Mucosa of gallbladder (tissue), 1 donor: ENCODE measurements around the gene CRIM1. TPM values are rescaled to one million over a fixed set of nuclear protein-coding genes. Genes with fewer than 3 reads are reported as not detected.
"Not testable (repeated sequence)": the region's sequence is repeated elsewhere in the genome, so short reads cannot be mapped to it uniquely, and the experiment has no call there.

Experiments used
- DNase-seq: peaks from one replicate; pipeline ENCODE4 v3.0.0-alpha.2; 2020; ENCODE audit warnings: low spot score
- total RNA-seq: library from RNA; stranded (reverse); gene quantifications from one replicate; pipeline ENCODE4 v1.2.1, GENCODE V29; 2021
- donor health status: DM: no; HTN: no; CAD: no.

The CRIM1 gene
- total RNA-seq = 153 TPM

DNA sequence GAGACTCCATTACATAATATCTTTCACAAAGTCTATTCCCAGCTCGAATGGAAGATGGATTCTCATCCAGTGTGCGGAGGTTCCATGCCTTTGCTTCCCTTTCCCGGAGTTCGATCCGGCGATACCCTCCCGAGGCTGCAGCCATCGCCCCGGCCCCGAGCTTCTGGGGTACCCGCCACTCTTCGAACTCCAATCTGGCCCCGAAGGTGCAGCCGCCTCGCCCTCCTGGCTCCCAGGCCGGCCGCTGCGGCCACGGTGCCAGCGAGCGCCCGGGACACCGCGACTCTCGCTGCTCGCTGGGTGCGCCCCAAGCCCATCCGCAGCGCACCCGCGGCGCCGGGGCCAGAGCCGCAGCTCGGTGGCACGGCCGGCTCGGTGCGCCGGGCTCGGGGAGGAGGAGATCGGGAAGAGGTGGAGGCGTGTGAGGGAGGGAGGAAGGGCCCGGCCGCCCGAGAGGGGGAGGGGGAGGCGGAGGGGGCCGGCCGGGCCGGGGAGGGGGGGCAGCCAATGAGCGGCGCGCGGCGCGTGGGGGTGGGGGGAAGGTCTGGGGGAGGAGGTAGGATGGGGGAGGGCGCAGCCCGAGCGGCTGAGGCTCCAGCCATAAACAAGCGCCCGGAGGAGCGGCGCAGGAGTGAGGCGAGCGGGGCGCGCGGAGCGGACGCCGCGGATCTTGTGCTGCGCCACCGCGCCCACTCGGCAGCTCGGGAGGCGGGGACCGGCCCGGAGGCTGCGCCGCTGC is at the start of gene CRIM1:
Gene CRIM1, plus strand, starts transcription at position 628 of the 739 bp plus-strand sequence. CDS start 515 bp downstream, outside the sequence.
- DNase-seq = peak; percentile 91

- no peak for DNase-seq
Observed at GRCh38 chr2:36307441-36307840, 48.1 kb upstream of the CRIM1 start.

DNA sequence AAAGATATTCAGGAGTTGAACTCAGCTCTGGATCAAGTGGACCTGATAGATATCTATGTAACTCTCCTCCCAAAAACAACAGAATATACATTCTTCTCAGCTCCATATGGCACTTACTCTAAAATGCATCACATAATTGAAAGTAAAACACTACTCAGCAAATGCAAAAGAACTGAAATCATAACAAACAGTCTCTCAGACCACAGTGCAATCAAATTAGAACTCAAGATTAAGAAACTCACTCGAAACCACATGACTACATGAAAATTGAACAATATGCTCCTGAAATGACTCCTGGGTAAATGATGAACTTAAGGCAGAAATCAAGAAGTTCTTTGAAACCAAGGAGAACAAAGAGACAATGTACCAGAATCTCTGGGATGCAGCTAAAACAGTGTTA is 45.1 kb upstream of the CRIM1 start:
- DNase-seq = not testable (repeated sequence)

DNA sequence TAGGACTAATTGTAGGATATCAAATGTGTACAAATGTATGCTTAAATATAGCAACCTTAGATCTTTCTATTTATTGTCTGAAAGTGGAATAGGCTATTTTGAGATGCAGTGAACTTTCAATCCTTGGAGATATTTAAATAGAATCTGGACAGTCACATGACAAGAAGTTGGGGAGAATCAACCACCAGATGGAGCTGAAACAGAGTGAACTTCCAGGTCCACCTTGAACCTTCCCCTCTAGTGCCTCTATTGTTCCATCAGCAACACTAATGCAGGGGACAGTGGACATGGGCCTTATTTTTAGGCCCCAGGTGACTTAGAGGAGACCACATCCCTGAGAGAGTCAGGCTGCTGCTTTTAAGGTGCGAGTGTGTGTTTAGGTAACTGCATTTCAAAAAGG is 37.0 kb upstream of the CRIM1 start:
- DNase-seq = no peak

- peak; percentile 34 for DNase-seq
Observed at GRCh38 chr2:36322108-36322507, 33.5 kb upstream of the CRIM1 start.

DNA sequence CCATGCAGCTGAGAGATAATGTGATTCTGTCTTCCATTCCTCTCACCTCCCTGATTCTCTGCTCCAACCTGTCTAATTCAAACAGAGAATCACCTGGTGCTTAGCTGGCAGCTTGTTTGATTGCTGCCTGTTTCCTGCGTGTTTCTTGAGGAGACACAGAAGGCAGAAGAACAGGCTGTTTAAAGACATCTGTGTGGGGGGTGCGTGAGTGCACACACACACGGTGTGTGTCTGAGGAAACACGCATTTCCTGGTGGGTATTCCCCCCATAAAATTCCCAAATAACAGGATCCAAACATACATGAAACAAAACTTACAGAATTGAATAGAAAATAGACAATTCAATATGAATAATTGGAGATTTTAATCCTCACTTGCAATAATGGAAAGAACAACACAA is 29.3 kb upstream of the CRIM1 start:
- DNase-seq = no peak

DNA sequence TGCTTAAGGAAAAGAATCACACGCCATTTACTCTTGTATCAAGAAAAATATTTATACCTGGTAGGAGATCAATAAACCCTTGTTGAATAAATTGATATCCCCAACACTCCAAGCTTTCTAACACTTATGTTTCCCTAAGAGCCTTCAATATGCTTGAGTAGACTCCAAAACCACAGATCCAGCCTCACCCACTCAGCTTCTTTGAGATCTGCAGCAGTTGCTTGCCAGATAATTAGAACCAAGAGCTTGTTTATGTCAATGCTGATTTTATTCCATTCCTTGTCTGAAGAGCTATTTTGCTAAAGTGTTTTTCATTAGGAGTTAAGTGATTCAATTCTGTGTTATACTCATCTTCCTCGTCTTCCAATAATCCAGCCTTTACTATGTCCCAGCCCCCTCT is 26.3 kb upstream of the CRIM1 start:
- no peak for DNase-seq

GRCh38 chr2:36329746-36330472 is 25.7 kb upstream of the CRIM1 start:
- no peak for DNase-seq

DNA sequence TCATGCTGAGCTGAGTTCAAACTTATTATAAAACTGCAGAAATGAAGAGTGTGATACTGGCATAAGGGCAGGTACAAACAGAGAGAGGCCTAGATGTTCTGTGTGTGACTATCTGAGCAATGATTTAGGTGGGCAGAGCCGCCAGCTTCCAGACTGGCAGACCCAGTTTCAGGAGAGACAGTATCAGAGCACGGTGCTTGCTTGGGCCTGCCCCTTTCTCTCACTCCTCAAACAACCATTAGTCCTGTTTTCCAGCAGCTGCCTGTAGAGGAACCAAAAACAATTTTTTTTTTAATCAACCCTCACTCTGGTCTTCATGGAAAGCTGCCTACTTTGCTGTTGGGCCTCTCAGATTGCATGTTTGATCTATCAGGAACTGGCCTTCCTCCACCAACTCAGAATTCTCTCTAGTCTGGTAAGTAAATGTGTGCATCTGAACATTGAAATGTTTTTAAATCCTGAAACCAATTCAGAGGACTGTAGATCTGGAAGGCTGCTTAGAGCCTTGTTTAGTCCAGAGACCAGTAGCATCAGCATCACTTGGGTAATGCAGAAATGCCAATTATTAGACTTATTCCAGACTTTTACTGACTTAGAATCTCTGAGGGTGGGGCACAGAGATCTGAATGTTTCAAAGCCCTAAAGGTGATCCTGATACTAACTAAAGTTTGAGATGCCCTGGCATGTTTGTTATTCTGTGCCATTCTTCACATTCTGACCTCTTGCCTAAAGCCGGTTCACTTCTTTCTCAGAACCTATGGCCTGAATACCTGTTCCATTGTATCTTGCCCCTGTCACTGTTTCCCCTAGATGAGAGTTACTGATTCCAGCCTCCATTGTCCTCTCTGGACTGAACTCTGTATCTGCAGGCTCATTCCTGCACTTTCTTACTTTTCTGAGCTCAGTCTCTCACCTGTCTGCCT is 24.8 kb upstream of the CRIM1 start:
- DNase-seq = no peak

- no peak for DNase-seq
Observed at GRCh38 chr2:36333350-36334012, 22.1 kb upstream of the CRIM1 start.

DNA sequence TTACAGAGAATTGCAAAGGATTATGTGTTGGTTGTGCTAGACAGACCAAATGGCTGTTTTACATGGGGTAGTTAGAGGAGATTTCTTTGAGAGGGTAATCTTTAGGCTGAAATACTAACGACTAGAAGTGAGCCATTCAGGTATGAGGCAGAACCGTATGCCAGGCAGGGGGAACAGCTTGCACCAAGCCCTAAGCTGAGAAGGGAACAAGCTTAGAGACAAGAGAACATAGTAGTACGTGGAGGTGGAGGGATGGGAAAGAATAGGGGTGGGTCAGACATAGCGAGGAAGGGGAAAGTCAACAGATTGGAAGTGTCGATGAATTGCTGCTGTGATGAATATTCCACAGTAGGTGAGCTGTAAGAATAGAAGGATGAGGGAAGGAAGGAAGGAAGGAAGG is 20.0 kb upstream of the CRIM1 start:
- DNase-seq = no peak

DNA sequence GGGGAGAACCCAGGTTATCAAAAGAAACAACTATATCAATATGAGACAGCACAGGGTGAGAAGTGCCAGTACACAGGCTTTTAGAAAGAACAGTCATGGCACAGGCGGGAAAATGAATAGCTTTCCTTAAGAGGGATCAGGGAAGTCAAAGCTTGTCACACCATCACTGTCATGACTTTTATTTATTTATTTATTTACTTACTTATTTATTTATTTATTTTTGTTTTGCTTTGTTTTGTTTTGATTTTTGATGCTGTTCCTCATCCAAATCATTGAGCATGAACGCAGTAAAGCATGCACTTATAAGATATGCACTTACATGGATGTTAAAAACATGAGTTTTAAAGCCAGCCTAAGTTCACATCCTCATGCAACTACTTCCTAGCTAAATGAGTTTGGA is 19.3 kb upstream of the CRIM1 start:
- DNase-seq = no peak

GRCh38 chr2:36337354-36337753 is 18.2 kb upstream of the CRIM1 start:
- no peak for DNase-seq

DNA sequence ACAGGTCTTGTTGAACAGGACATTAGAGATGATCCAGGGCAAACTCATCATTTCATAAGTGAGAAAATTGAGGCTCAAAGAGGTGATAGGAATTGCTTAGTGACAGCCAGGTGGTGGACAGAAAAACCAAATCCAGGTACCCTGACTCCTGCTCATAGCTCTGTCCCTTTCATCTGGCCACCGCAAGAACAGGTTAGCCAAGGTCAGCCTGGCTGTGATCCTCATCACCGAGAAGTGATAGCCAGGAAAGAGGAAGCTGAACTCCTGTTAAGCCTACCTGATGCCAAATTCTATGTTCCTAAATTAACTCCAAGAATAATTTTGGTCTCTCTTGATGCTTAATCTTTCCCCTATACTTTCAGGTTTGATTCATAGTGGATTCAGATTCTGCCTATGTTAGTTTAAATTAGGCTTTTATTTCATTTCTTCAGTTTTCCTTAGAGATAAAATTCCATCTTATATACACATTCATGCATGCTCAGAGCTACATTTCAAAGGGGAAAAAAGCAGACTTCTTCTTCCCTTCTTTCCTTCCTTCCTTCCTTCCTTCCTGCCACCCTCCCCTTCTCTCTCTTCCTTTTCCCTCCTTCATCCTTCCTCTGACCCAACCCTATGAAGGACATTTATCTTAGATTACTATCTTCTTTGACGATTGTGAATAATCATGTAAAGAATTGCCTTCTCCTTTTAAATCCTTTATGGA is 17.3 kb upstream of the CRIM1 start:
- no peak for DNase-seq

GRCh38 chr2:36338827-36339145 is 16.8 kb upstream of the CRIM1 start:
- DNase-seq = no peak

- DNase-seq = no peak
Observed at GRCh38 chr2:36339607-36340218, 15.9 kb upstream of the CRIM1 start.

GRCh38 chr2:36343606-36344005 is 12.0 kb upstream of the CRIM1 start:
- DNase-seq = no peak

DNA sequence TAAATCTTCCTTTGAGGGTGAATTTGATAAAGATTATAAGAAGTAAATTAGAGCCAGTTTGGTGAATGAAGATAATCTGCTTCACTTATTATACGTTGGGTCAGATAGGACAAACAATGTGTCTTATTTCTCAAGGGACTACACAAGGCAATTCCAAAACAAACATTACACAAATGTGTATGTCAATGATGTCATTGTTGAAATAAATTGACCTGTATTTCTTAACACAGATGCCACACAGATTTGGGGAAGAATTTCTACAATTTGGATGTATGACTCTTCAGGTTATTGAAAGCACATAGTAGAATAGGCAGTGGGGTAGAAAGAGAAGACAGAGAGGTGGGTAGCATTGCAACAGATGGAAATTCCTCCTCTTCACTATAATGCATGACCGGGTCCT is 6.9 kb upstream of the CRIM1 start:
- DNase-seq = no peak

GRCh38 chr2:36351291-36351690 is 4.3 kb upstream of the CRIM1 start:
- no peak for DNase-seq

GRCh38 chr2:36351736-36352349 is 3.7 kb upstream of the CRIM1 start:
- no peak for DNase-seq
